ENCODE measurements around the gene MTRR.
A peak's percentile ranks its signal among the peaks of the same experiment; 100 is the strongest.

DNA sequence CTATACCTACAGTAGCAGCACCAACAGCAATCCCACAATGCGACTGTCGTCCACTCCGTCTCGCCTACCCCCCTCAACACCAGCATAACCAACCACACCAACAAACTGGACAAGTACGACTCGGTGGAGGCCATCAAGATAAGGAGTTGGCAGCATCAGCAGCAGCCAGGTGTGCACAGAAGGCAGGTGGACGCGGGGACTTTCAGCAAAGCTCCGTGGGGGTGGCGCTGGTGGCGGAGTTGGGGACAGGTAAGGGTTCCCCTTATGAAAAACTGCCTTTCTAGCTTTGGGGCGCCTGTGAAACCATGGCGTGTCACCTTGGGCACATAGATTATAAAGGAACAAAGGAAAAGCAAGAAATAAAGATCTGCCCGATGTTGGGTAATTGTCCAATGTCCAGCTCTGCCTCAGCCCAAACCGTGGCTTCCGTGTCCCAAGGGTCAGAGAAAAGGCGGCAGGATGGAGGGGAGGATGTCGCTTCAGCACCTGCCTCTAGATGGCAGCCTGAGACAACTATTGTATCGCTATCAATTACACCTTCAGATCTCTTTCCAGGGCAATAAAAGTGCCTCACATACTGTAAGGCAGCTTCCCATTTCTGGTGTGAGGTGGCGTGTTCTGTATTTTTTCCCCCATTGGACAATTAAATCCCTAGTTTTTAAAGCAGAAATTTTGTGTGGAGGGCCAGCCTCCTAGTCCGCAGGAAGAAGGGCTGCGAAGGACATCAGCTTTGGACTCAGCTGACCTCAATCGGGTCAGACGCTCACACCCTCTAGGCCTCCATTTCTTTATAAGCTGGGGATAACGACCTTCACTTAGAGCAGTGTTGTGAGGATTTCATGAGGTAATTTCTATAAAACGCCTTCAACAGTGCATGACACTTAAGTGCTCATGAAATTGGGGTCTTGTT is 58.8 kb downstream of the MTRR start:
- TF ChIP-seq, protein P1, sequence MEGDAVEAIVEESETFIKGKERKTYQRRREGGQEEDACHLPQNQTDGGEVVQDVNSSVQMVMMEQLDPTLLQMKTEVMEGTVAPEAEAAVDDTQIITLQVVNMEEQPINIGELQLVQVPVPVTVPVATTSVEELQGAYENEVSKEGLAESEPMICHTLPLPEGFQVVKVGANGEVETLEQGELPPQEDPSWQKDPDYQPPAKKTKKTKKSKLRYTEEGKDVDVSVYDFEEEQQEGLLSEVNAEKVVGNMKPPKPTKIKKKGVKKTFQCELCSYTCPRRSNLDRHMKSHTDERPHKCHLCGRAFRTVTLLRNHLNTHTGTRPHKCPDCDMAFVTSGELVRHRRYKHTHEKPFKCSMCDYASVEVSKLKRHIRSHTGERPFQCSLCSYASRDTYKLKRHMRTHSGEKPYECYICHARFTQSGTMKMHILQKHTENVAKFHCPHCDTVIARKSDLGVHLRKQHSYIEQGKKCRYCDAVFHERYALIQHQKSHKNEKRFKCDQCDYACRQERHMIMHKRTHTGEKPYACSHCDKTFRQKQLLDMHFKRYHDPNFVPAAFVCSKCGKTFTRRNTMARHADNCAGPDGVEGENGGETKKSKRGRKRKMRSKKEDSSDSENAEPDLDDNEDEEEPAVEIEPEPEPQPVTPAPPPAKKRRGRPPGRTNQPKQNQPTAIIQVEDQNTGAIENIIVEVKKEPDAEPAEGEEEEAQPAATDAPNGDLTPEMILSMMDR (IDR thresholded peaks at IDR 0.05), result peak; percentile 54 to 80 (median 64)
- TF ChIP-seq POLR2A (IDR thresholded peaks at IDR 0.05), result no peak
